Right cardiac atrium (tissue), 5 donors: Measurements from ENCODE around the gene CBY2. TPM values are rescaled to one million over a fixed set of nuclear protein-coding genes. Genes with fewer than 3 reads are reported as not detected.

ENCODE experiments used
- ATAC-seq, 2 donors: fragments of 200-7000 bp; cut with Tn5 transposase; one replicate each; pipeline versions ENCODE4 v1.8.0 to v1.9.1; 2020; ENCODE audit warnings: moderate library complexity in 2 of 2, mild to moderate bottlenecking in 1 of 2
- DNase-seq, 3 donors: peaks; one replicate each; pipeline ENCODE4 v3.0.0-alpha.2; 2020
- H3K27ac ChIP-seq: one replicate; pipeline ENCODE4 v1.5.1; 2013; ENCODE audit warnings: mild to moderate bottlenecking, low read length, control low read depth, moderate library complexity
- H3K27me3 ChIP-seq: one replicate; pipeline ENCODE4 v1.6.1; 2013; ENCODE audit not compliant: control insufficient read depth, insufficient read depth
- H3K4me1 ChIP-seq: one replicate; pipeline ENCODE4 v1.6.1; 2013; ENCODE audit warnings: low read length; ENCODE audit not compliant: control insufficient read depth, insufficient read depth
- H3K4me3 ChIP-seq: one replicate; pipeline ENCODE4 v1.5.1; 2013; ENCODE audit warnings: low read length, control low read depth
- H3K9me3 ChIP-seq: one replicate; pipeline ENCODE4 v1.6.1; 2013; ENCODE audit warnings: low read length; ENCODE audit not compliant: control insufficient read depth
- WGBS: extraction: QIAGEN DNeasy Blood & Tissue Kit; methylation state at CpG from one replicate; pipeline ENCODE4 v1.1.7; 2013; 5-methylcytosine and 5-hydroxymethylcytosine counted together
- intact Hi-C, 4 donors: fragments of 100-400 bp; cut with DNase I; formaldehyde crosslinking; loops; one replicate each; pipeline versions ENCODE4 v1.11.0 to v1.14.0; 2022 to 2023
- polyA plus RNA-seq: library from polyadenylated mRNA; stranded (reverse); fragments of 200-250 nt; gene quantifications from one replicate; pipeline ENCODE4 v1.2.3, GENCODE V29; 2013
- total RNA-seq, 4 donors: library from RNA; stranded (reverse); fragmentation: NEBNext Ultra II Directional; extraction: Animal tissue kit (Norgen Biotek cat#: 25700); gene quantifications; one replicate each; pipeline ENCODE4 v1.2.1, GENCODE V29; 2021
- donor health status: healthy with polysubstance abuse.
- donor health status: DM: no; HTN: yes; CAD: no.
- donor health status: DM: no; HTN: no; CAD: no.
- donor health status: DM: no; HTN: yes; CAD: no; lungs with severe emphysema.
- donor health status: DM: yes; HTN: yes; CAD: no.

The CBY2 gene
- total and polyA plus RNA-seq, 5 donors = not detected

- Histone ChIP-seq H3K27me3 (no peaks in the 10 kb centered on the region), H3K9me3 (no peaks in the 10 kb centered on the region), H3K4me1 (no peaks in the 10 kb centered on the region), H3K4me3 (no peak overlapping the region), H3K27ac (no peak overlapping the region)
- DNase-seq = no peak
- intact Hi-C loops = no loop called here
- WGBS = 86% methylated on average over 6 of the region's 6 CpGs
- ATAC-seq = no peak
Measured at GRCh38 chr13:45681113-45681512, 21.0 kb upstream of the CBY2 start.

DNA sequence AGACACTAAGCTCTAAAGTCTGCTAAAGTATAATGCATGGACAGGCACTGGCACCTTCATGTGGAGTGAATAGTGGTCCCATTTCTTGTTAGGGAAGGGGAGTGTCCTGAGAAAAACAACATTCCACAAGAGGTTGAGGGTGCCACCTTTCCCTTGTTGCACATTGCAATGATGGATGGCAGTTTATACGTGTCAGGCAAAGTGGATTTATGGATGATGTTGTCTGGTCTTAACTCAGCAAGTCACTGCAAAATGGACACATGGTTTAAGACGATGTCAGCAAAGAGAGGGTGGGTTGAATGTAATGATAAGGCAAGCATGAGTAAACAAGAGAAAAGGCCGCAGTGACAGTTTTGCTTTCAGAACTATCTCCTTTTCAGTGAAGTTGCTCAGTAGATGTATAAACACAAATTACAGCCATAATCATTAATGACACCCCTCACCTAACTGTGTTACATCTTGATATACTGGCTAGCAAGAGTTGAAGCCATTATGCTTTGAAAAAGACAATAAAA, 19.6 kb upstream of the CBY2 start:
- DNase-seq (no peak), ATAC-seq (no peak)
- Histone ChIP-seq H3K4me1 (no peaks in the 10 kb centered on the region), H3K9me3 (no peaks in the 10 kb centered on the region), H3K27me3 (no peaks in the 10 kb centered on the region), H3K27ac (no peak overlapping the region), H3K4me3 (no peak overlapping the region)
- intact Hi-C loops = no loop called here
- 51% methylated on average over 3 of the region's 3 CpGs for WGBS

- H3K27ac ChIP-seq = no peak overlapping the region
- no peaks in the 10 kb centered on the region for H3K4me1 ChIP-seq
- ATAC-seq (no peak), DNase-seq (no peak)
- H3K27me3 ChIP-seq = no peaks in the 10 kb centered on the region
- 44% methylated on average over 3 of the region's 3 CpGs for WGBS
- no peaks in the 10 kb centered on the region for H3K9me3 ChIP-seq
- H3K4me3 ChIP-seq = no peak overlapping the region
- intact Hi-C loops = no loop called here
Measured at GRCh38 chr13:45683701-45684100, 18.4 kb upstream of the CBY2 start.

- intact Hi-C loops = no loop called here
Measured at GRCh38 chr13:45688577-45688976, 13.5 kb upstream of the CBY2 start.

DNA sequence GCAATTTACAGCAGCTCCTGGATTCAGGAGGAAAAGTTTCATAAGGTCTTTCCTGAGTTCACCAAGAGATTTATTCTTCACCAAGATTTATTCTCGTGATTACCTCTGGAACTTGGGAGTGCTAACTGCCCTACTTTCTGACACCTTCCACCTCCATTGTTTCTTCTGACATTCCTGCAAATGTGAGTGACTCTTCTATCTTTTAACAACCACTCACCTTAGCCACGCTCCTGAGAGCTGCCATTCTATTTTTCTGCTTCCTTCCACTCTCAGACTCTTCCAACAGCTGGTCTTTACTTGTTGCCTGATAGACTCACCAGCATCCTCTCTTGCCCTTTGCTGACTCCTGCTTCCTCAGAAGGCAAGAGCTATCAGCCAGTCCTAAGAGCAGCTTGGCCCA, 11.5 kb upstream of the CBY2 start:
- H3K27me3 ChIP-seq = peaks cover 2% of the 10 kb centered on the region
- H3K9me3 ChIP-seq = no peaks in the 10 kb centered on the region
- DNase-seq (no peak), ATAC-seq (no peak)
- 47% methylated on average over 2 of the region's 2 CpGs for WGBS
- no peak overlapping the region for H3K27ac ChIP-seq
- H3K4me3 ChIP-seq = no peak overlapping the region
- intact Hi-C loops = no loop called here
- no peaks in the 10 kb centered on the region for H3K4me1 ChIP-seq

More at GRCh38 chr13:45688577-45688976, 13.5 kb upstream of the CBY2 start:
- H3K4me3 ChIP-seq = no peak overlapping the region
- 80% methylated on average over 4 of the region's 4 CpGs for WGBS
- no peaks in the 10 kb centered on the region for H3K9me3 ChIP-seq
- peaks cover 2% of the 10 kb centered on the region for H3K27me3 ChIP-seq
- ATAC-seq = no peak
- H3K4me1 ChIP-seq = no peaks in the 10 kb centered on the region
- H3K27ac ChIP-seq = no peak overlapping the region
- no peak for DNase-seq

GRCh38 chr13:45691251-45691650, 10.9 kb upstream of the CBY2 start:
- ATAC-seq = no peak
- no peak for DNase-seq
- Histone ChIP-seq H3K9me3 (no peaks in the 10 kb centered on the region), H3K27me3 (peaks cover 2% of the 10 kb centered on the region), H3K4me3 (no peak overlapping the region), H3K4me1 (no peaks in the 10 kb centered on the region), H3K27ac (no peak overlapping the region)
- intact Hi-C loops = no loop called here
- 93% methylated on average over 4 of the region's 4 CpGs for WGBS

DNA sequence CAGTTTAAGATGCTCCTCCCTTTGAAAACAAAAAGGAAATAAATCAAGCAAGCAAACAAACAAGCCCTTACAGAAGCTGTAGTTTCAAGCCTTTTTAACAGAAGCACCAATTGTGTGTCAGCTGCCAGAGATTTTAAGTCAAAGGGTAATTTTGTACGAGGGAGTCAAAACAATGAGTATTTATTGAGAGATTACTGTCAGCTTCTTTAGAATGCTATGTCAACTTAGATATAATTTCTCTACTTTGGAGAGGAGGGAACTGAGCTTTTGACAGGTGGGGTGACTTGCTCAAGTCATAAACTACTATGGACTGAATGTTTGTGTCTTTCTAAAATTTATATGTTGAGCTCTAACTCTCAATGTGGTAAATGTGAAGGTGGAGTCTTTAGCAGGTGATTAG, 10.5 kb upstream of the CBY2 start:
- no peaks in the 10 kb centered on the region for H3K9me3 ChIP-seq
- ATAC-seq (no peak), DNase-seq (no peak)
- no peaks in the 10 kb centered on the region for H3K4me1 ChIP-seq
- H3K27ac ChIP-seq = no peak overlapping the region
- H3K4me3 ChIP-seq = no peak overlapping the region
- WGBS = 69% methylated on average over 1 of the region's 1 CpG
- H3K27me3 ChIP-seq = peaks cover 2% of the 10 kb centered on the region
- intact Hi-C loops = no loop called here

DNA sequence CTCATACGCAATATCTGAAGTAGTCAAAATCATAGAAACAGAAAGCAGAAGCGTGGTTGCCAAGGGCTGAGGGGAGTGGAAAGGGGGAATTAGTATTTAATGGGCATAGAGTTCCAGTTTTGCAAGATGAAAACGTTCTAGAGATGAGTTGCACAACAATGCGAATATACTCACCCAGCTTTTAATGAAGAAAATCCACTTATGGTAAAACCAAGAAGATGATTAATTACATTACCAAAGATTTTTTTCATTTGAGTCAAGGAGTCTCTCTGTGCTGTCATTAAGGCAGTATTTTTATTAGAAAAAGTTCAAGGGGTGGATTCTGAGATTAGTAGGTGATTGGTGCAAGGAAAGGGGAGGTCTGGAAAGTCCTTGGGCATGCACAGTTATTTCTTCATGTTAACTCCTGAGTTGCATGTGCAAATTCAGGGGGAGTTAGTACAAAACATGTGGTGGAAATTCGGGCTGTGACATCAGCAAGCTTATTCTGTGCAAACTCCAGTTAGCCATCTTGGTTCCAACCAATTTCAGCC, 6.9 kb upstream of the CBY2 start:
- no peaks in the 10 kb centered on the region for H3K4me1 ChIP-seq
- H3K4me3 ChIP-seq = no peak overlapping the region
- ATAC-seq = peak; percentile 11 to 14
- no peaks in the 10 kb centered on the region for H3K27me3 ChIP-seq
- H3K27ac ChIP-seq = no peak overlapping the region
- no peak for DNase-seq
- 51% methylated on average over 5 of the region's 5 CpGs for WGBS
- intact Hi-C loops = no loop called here
- no peaks in the 10 kb centered on the region for H3K9me3 ChIP-seq

DNA sequence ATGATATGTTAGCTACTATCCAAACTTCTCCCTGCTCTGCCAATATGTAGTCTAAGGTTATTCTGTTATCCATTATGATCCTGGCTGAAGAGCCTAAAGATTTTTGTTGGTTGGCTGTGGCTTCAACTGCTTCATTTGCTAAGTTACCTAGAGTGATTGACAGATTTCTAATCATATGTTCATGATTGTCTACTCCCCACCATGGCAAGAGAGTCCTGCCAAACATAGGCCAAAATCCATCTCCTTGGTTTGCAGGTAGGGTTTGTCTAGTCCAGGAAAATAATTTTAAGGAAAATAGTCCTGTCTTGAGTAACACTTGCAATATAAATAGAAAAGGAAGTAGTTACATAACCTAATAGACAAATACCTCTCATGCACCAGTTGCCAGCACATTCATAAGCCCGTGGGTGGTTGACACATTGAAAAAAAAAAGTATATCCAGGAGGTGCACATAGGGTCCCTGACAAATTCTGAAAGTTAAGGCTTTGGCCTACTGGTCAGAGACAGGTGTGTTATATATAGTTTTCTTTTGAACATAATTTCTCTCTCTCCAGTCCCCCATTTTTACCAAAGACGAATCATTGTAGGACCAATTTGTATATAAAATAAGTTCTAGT, 5.4 kb upstream of the CBY2 start:
- intact Hi-C loops = no loop called here
- 66% methylated on average over 2 of the region's 2 CpGs for WGBS
- no peak overlapping the region for H3K27ac ChIP-seq
- ATAC-seq (no peak), DNase-seq (no peak)
- no peaks in the 10 kb centered on the region for H3K9me3 ChIP-seq
- H3K27me3 ChIP-seq = no peaks in the 10 kb centered on the region
- H3K4me3 ChIP-seq = no peak overlapping the region
- H3K4me1 ChIP-seq = no peaks in the 10 kb centered on the region

GRCh38 chr13:45700971-45701900, 884 bp upstream of the CBY2 start:
- Histone ChIP-seq H3K27me3 (no peaks in the 10 kb centered on the region), H3K27ac (no peak overlapping the region), H3K4me3 (no peak overlapping the region), H3K4me1 (no peaks in the 10 kb centered on the region), H3K9me3 (no peaks in the 10 kb centered on the region)
- WGBS = 58% methylated on average over 4 of the region's 4 CpGs
- intact Hi-C loops = no loop called here
- peak in 1 of 2 donors; percentile 22 for ATAC-seq
- DNase-seq = no peak

- intact Hi-C loops = no loop called here
- no peak overlapping the region for H3K27ac ChIP-seq
- ATAC-seq (peak in 1 of 2 donors; percentile 65), DNase-seq (peak in 1 of 3 donors; percentile 36)
- no peak overlapping the region for H3K4me3 ChIP-seq
- 59% methylated on average over 3 of the region's 3 CpGs for WGBS
- H3K27me3 ChIP-seq = no peaks in the 10 kb centered on the region
- H3K4me1 ChIP-seq = no peaks in the 10 kb centered on the region
- H3K9me3 ChIP-seq = no peaks in the 10 kb centered on the region
Measured at GRCh38 chr13:45702869-45703391, 810 bp downstream of the CBY2 start.
